ENCODE results near the gene COLEC12.

DNA sequence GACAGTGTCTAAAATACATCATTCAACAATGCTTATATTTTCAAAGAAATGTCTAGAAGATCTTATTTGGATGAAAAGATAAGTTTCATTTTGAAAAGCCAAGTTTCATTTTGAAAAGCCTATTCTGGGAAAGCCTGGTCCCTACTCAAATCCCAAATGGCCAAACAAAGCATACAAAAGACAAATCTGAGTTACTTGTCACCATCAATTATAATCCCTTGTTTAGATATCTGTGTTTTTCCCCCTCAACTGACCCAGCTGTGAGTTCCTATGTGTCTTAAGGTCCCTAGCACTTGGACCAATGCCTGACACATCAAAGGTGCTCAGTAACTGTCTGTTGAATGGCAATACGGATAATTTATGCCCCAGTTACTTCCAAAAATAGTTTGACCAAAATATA lies 180.3 kb downstream of the COLEC12 start:
- TF ChIP-seq CTCF (IDR thresholded peaks at IDR 0.05), result no peak
- TF ChIP-seq POLR2A (IDR thresholded peaks at IDR 0.05), result no peak
